Activated CD4-positive, alpha-beta T cell treated with anti-CD3 and anti-CD28 coated beads for 36 hours (primary cell): ENCODE results near the gene NECTIN2. TPM values are rescaled to one million over a fixed set of nuclear protein-coding genes. Genes with fewer than 3 reads are reported as not detected.

Experiments
- ATAC-seq: fragments of 200-7000 bp; cut with Tn5 transposase; one replicate; pipeline ENCODE4 v1.10.0; 2021; ENCODE audit warnings: mild to moderate bottlenecking, moderate library complexity
- CTCF ChIA-PET: fragments of 350-600 bp; sonication (Branson Sonifier 250); formaldehyde crosslinking; loops from one replicate; lab custom pipeline; 2021; ENCODE audit warnings: antibody characterized with exemption; lab: Charles Lee
- POLR2A ChIA-PET: fragments of 350-600 bp; sonication (Branson Sonifier 250); formaldehyde crosslinking; loops from one replicate; lab custom pipeline; 2021; ENCODE audit warnings: antibody characterized with exemption, inconsistent platforms; lab: Charles Lee
- DNase-seq: peaks from one replicate; pipeline ENCODE4 v3.0.0-alpha.2; 2020
- H3K27ac Mint-ChIP-seq: one replicate; pipeline ENCODE4 v1.8.0; 2021; ENCODE audit warnings: mixed read lengths
- H3K27me3 Mint-ChIP-seq: one replicate; pipeline ENCODE4 v1.8.0; 2021; ENCODE audit warnings: mixed read lengths
- H3K36me3 Mint-ChIP-seq: one replicate; pipeline ENCODE4 v1.8.0; 2021; ENCODE audit warnings: low read depth, mixed read lengths
- H3K4me1 Mint-ChIP-seq: one replicate; pipeline ENCODE4 v1.8.0; 2021; ENCODE audit warnings: mixed read lengths
- H3K4me3 Mint-ChIP-seq: one replicate; pipeline ENCODE4 v1.8.0; 2021; ENCODE audit warnings: mild to moderate bottlenecking, moderate library complexity, mixed read lengths
- H3K9me3 Mint-ChIP-seq: one replicate; pipeline ENCODE4 v1.8.0; 2021; ENCODE audit warnings: low read depth, mixed read lengths
- intact Hi-C, 2 experiments: fragments of 100-400 bp; cut with DNase I in 1 of 2; cut with micrococcal nuclease in 1 of 2; formaldehyde crosslinking; loops; one replicate each; pipeline versions ENCODE4 v1.14.2 to v1.15.1; 2022 to 2024; cut with DNase I, micrococcal nuclease
- total RNA-seq, 2 experiments: library from RNA; stranded (reverse); gene quantifications; one replicate each; pipeline ENCODE4 v1.2.3, GENCODE V29; 2021

Gene NECTIN2
- total RNA-seq, 2 experiments from 2014 or later = 0.80 to 0.93 TPM

DNA sequence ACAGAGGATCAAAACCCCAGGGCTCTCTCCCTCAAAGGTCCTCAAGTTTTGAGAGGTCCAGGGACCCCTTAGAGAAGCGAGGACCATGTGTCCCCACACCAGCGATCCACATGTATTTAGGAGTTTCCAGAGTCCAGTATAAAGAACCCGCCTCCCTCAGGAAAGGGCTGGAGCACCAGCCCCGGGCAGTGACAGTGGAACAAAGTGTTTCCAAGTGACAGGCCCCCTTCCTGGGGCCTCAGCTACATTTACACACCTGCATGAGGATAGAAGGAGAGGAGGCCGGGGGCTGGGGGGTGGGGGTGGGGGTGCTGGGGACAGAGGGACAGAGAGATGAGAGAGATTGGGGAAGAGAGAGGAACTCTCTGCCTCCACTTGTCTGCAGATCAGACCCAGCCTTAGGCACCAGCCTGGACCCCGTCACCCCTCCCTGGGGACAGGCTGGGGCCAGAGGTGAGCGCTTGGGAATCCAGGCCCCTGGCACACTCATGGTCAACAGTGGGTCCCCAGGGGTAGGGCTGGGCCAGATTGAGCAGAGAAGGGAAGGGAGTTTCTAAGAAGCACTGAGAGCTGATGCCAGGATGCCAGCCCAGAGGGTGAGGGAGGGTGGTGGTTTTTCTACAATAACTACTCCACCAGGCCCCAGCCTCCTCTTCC, 36.4 kb upstream of the NECTIN2 start:
- ChIA-PET CTCF (no interaction called here), POLR2A (no interaction called here)
- no peak overlapping the region for H3K4me3 Mint-ChIP-seq
- no peak for DNase-seq
- H3K4me1 Mint-ChIP-seq = peaks cover 4% of the 10 kb centered on the region
- H3K27ac Mint-ChIP-seq = no peak overlapping the region
- ATAC-seq = no peak
- H3K27me3 Mint-ChIP-seq = peaks cover 22% of the 10 kb centered on the region
- no peaks in the 10 kb centered on the region for H3K36me3 Mint-ChIP-seq
- intact Hi-C loops = no loop called here
- H3K9me3 Mint-ChIP-seq = no peaks in the 10 kb centered on the region

DNA sequence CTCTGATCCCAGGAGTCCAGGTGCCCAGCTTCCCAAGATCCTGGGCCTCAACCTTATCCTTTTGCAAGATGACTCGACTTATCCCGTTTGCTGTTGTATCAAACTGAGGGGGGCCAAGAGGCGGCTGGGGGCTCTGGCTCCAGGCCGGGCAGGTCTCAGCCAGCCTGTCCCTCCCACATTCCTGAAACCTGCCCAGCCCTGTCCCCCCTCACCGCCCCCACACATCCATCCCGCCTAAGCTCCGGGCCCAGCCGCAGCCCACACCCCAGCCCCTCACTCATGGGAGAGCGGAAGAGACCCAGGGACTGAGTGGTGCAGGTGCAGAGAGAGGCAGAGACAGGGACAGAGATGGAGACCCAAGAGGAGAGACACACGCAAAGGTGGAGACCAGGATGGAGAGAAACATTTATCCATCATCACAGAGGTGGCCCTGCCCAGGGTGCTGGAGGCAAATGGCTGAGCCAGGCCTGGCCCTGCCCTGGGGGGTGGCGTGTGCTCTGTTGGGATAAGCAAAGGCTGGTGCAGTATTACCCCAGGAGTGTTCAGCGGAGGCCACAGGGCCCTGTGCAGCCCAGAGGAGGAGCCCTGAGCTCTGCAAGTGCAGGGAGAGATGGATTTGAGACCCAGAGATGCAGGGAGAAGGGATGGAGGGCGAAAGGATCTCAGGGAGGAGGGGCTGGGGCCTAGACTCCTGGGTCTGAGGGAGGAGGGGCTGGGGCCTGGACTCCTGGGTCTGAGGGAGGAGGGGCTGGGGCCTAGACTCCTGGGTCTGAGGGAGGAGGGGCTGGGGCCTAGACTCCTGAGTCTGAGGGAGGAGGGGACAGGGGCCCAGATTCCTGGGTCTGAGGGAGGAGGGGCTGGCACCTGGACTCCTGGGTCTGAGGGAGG, 35.6 kb upstream of the NECTIN2 start:
- Mint-ChIP-seq H3K36me3 (no peaks in the 10 kb centered on the region), H3K9me3 (no peaks in the 10 kb centered on the region), H3K27me3 (peaks cover 22% of the 10 kb centered on the region), H3K4me1 (peaks cover 4% of the 10 kb centered on the region), H3K27ac (no peak overlapping the region), H3K4me3 (no peak overlapping the region)
- ATAC-seq = no peak
- CTCF ChIA-PET = no interaction called here
- DNase-seq = no peak
- POLR2A ChIA-PET = interaction anchor here (0.8 kb wide), 1 partner anchor 293 kb away, joined by 5 read pairs; no protein-coding TSS in a partner anchor
- intact Hi-C loops = no loop called here

DNA sequence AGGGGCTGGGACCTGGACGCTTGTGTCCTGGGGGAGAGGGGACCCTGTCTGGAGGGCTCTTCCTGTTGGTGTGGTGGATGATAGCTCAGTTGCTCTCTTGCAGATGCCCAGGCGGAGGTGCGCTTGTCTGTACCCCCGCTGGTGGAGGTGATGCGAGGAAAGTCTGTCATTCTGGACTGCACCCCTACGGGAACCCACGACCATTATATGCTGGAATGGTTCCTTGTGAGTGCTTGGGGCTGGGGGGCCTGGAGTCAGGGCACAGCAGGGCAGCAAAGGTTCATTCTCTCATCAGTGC, 35.0 kb upstream of the NECTIN2 start:
- intact Hi-C loops = no loop called here
- Mint-ChIP-seq H3K4me1 (peaks cover 4% of the 10 kb centered on the region), H3K27me3 (peaks cover 22% of the 10 kb centered on the region), H3K9me3 (no peaks in the 10 kb centered on the region), H3K36me3 (no peaks in the 10 kb centered on the region), H3K27ac (no peak overlapping the region), H3K4me3 (no peak overlapping the region)
- ChIA-PET CTCF (interaction anchor here (0.6 kb wide), 1 partner anchor 1733 kb away, joined by 3 read pairs; no protein-coding TSS in a partner anchor), POLR2A (interaction anchor here (0.8 kb wide), 1 partner anchor 292 kb away, joined by 5 read pairs; no protein-coding TSS in a partner anchor)
- no peak for ATAC-seq
- DNase-seq = no peak

DNA sequence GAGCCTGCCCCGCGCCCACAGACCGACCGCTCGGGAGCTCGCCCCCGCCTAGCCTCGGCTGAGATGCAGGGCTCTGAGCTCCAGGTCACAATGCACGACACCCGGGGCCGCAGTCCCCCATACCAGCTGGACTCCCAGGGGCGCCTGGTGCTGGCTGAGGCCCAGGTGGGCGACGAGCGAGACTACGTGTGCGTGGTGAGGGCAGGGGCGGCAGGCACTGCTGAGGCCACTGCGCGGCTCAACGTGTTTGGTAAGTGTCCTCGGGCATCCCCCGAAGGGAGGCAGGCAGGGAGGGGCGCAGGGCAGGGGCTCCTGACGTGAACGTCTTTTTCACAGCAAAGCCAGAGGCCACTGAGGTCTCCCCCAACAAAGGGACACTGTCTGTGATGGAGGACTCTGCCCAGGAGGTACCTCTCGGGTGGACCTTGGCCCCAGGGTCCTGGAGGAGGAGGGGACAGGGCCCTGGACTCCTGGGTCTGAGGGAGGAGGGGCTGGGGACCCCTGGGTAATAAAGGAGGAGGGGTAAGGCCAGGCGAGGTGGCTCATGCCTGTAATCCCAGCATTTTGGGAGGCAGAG, 33.9 kb upstream of the NECTIN2 start:
- ATAC-seq (no peak), DNase-seq (no peak)
- no peak overlapping the region for H3K4me3 Mint-ChIP-seq
- POLR2A ChIA-PET = no interaction called here
- H3K27ac Mint-ChIP-seq = no peak overlapping the region
- peaks cover 22% of the 10 kb centered on the region for H3K27me3 Mint-ChIP-seq
- CTCF ChIA-PET = interaction anchor here (0.9 kb wide), 1 partner anchor 35 kb away, joined by 3 read pairs; no protein-coding TSS in a partner anchor
- H3K9me3 Mint-ChIP-seq = no peaks in the 10 kb centered on the region
- H3K36me3 Mint-ChIP-seq = no peaks in the 10 kb centered on the region
- H3K4me1 Mint-ChIP-seq = peaks cover 4% of the 10 kb centered on the region
- intact Hi-C loops = no loop called here

DNA sequence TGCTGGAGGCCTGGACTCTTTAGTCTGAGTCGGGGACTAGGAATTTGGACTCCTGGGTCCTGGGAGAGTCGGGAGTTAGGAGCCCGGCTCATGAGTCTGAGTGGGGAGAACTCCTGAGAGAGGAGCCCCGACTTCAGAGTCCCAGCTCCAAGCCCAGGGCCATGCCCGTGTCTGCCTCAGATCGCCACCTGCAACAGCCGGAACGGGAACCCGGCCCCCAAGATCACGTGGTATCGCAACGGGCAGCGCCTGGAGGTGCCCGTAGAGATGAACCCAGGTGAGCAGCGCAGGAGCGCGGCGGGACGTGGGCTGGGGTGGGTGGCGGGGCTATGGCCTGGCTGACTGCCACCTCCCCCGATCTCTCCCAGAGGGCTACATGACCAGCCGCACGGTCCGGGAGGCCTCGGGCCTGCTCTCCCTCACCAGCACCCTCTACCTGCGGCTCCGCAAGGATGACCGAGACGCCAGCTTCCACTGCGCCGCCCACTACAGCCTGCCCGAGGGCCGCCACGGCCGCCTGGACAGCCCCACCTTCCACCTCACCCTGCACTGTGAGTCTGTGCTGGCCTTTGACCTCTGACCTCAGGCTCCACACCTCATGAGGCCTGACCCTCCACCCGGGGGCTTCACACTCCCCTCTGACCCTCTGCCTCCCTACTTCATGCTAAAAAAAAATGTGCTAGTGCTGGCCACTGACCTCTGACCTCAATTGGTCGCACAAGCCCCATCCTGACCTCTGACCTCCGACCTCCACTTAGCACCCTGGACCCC, 32.8 kb upstream of the NECTIN2 start:
- intact Hi-C loops = no loop called here
- H3K4me1 Mint-ChIP-seq = peaks cover 4% of the 10 kb centered on the region
- ATAC-seq (no peak), DNase-seq (no peak)
- H3K27ac Mint-ChIP-seq = no peak overlapping the region
- POLR2A ChIA-PET = no interaction called here
- no peak overlapping the region for H3K4me3 Mint-ChIP-seq
- no peaks in the 10 kb centered on the region for H3K9me3 Mint-ChIP-seq
- peaks cover 19% of the 10 kb centered on the region for H3K27me3 Mint-ChIP-seq
- no peaks in the 10 kb centered on the region for H3K36me3 Mint-ChIP-seq
- CTCF ChIA-PET = no interaction called here

DNA sequence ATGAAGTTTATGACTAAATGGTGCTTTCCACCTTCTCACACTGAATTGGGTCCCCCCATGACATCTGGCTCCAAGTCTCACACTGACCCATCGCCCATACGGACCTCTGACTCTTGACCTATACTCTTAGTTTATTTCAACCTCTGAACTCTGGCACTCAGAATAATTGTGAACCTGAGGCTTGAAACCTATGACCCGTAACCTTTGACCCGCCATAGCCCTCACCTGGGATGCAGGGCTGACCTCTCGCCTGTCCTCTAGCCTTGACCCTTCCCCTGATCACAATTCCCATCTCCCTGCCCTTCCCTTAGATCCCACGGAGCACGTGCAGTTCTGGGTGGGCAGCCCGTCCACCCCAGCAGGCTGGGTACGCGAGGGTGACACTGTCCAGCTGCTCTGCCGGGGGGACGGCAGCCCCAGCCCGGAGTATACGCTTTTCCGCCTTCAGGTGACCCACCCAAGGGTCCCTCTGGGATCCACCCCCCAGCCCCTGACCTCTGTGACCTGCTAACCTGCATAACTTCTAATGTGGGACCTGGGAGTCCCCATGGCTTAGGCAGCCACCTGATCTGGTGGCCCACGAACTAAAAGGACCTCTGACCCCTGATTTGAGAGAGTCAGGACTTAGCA, 32.1 kb upstream of the NECTIN2 start:
- intact Hi-C loops = no loop called here
- ATAC-seq = no peak
- peaks cover 2% of the 10 kb centered on the region for H3K4me1 Mint-ChIP-seq

DNA sequence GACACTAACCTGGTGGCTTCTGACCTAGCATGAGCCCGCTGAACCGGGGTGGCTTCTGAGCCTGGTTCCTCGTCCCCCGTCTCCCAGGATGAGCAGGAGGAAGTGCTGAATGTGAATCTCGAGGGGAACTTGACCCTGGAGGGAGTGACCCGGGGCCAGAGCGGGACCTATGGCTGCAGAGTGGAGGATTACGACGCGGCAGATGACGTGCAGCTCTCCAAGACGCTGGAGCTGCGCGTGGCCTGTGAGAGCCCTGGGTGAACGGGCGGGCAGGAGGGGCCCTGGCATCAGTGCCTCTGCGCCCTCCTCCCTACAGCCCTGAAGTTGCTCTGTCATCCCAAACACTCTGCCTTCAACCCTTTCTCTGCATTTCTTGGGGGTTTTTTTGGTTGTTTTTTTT, 31.6 kb upstream of the NECTIN2 start:
- Mint-ChIP-seq H3K4me3 (no peak overlapping the region), H3K27me3 (peaks cover 12% of the 10 kb centered on the region)

More for the DNA sequence above, 32.1 kb upstream of the NECTIN2 start:
- Mint-ChIP-seq H3K27ac (no peak overlapping the region), H3K27me3 (peaks cover 15% of the 10 kb centered on the region), H3K9me3 (no peaks in the 10 kb centered on the region), H3K36me3 (no peaks in the 10 kb centered on the region), H3K4me3 (no peak overlapping the region)
- CTCF ChIA-PET = no interaction called here
- DNase-seq = no peak
- POLR2A ChIA-PET = no interaction called here

DNA sequence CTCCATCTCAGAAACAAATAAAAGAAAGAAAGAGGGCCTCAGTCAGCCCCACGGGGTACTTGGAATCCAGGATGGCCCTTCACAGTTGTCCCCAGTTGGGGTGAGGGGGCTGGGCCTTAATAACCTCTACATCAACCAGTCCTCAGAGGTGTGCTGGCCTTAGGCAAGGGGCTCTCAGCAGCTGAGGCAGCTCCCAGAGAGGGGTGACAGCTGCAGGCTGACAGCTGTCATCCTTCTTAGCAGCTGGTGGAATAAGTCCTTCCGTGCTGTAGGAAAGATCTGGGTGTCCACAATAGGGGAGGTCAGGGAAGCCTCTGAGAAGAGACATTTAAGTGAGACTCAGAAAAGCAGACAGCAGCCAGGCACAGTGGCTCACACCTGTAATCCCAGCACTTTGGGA, 29.8 kb upstream of the NECTIN2 start:
- H3K9me3 Mint-ChIP-seq = no peaks in the 10 kb centered on the region
- ChIA-PET CTCF (no interaction called here), POLR2A (no interaction called here)
- H3K27me3 Mint-ChIP-seq = peaks cover 6% of the 10 kb centered on the region
- H3K27ac Mint-ChIP-seq = no peak overlapping the region
- intact Hi-C loops = no loop called here
- H3K4me3 Mint-ChIP-seq = no peak overlapping the region
- ATAC-seq (no peak), DNase-seq (no peak)
- no peaks in the 10 kb centered on the region for H3K4me1 Mint-ChIP-seq
- H3K36me3 Mint-ChIP-seq = no peaks in the 10 kb centered on the region

More for the DNA sequence above, 31.6 kb upstream of the NECTIN2 start:
- peaks cover under 1% of the 10 kb centered on the region for H3K4me1 Mint-ChIP-seq
- no peaks in the 10 kb centered on the region for H3K9me3 Mint-ChIP-seq
- ChIA-PET CTCF (no interaction called here), POLR2A (no interaction called here)
- no peak for DNase-seq
- H3K27ac Mint-ChIP-seq = no peak overlapping the region
- intact Hi-C loops = no loop called here
- ATAC-seq = no peak
- H3K36me3 Mint-ChIP-seq = no peaks in the 10 kb centered on the region

DNA sequence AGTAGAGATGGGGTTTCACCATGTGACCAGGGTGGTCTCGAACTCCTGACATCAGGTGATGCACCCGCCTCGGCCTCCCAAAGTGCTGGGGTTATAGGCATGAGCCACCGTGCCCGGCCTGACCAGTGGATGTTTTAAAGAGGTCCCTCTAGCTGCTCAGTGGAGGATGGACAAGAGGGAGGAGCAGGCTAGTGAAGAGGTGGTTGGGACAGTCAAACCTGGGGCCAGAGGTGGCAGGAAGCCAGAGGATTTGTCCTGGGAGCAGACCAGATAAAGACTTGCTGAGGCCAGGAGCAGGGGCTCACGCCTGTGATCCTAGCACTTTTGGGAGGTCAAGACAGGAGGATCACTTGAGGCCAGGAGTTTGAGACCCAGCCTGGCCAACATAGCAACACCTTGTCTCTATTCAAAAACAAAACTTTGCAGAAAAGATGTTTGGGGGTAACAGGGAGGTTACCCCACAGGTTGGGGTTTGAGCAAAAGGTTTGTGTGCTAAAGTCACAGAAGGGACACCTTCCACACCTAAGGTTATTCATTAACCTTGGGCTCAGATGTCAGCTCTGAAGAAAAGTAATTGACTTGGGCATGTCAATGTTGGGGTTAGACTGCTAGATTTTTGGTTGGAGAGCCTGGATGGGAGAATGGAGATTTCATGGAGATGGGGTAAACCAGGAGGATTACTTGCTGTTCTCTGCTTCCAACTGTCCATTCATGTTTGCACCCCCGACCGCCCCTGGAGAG, 28.2 kb upstream of the NECTIN2 start:
- no peak overlapping the region for H3K27ac Mint-ChIP-seq
- no peaks in the 10 kb centered on the region for H3K4me1 Mint-ChIP-seq
- no peaks in the 10 kb centered on the region for H3K27me3 Mint-ChIP-seq
- POLR2A ChIA-PET = no interaction called here
- H3K4me3 Mint-ChIP-seq = no peak overlapping the region
- intact Hi-C loops = no loop called here
- H3K9me3 Mint-ChIP-seq = no peaks in the 10 kb centered on the region
- ATAC-seq = no peak
- CTCF ChIA-PET = no interaction called here
- no peak for DNase-seq
- H3K36me3 Mint-ChIP-seq = no peaks in the 10 kb centered on the region

DNA sequence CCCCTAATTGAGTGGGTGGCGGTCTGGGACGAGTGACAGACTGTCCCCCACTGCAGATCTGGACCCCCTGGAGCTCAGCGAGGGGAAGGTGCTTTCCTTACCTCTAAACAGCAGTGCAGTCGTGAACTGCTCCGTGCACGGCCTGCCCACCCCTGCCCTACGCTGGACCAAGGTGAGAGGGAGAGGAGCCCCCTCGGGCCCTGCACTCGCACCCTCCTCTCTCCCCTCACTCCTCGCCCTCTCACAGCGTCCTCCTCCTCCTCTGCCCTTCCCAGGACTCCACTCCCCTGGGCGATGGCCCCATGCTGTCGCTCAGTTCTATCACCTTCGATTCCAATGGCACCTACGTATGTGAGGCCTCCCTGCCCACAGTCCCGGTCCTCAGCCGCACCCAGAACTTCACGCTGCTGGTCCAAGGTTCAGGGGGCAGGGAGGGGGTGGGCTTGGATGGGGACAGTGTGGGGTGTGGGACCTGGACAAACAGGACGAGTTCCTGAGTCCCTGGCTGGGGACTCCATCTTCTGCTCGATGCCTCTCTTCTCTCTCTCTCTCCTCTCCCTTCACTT, 27.5 kb upstream of the NECTIN2 start:
- no peak overlapping the region for H3K27ac Mint-ChIP-seq
- no peaks in the 10 kb centered on the region for H3K4me1 Mint-ChIP-seq
- POLR2A ChIA-PET = no interaction called here
- no peaks in the 10 kb centered on the region for H3K9me3 Mint-ChIP-seq
- H3K27me3 Mint-ChIP-seq = no peaks in the 10 kb centered on the region
- CTCF ChIA-PET = no interaction called here
- intact Hi-C loops = no loop called here
- ATAC-seq (no peak), DNase-seq (no peak)
- H3K36me3 Mint-ChIP-seq = no peaks in the 10 kb centered on the region
- H3K4me3 Mint-ChIP-seq = no peak overlapping the region
